GM12873 (cell line): ENCODE measurements around the gene OPTC.

ENCODE experiments used
- CTCF ChIP-seq: IDR thresholded peaks from 2 replicates; pipeline ENCODE4 v1.5.1; 2012; ENCODE audit warnings: low read depth, mild to moderate bottlenecking, moderate library complexity, low read length, control low read depth; ENCODE audit not compliant: insufficient read depth; ENCODE audit errors: missing control alignments

The OPTC gene

GRCh38 chr1:203476216-203476814 is 17.6 kb upstream of the OPTC start:
- TF ChIP-seq CTCF, result no peak

- no peak for TF ChIP-seq CTCF
These were observed 16.2 kb upstream of the OPTC start for GRCh38 chr1:203477748-203478147.

- no peak for TF ChIP-seq CTCF
These were observed 15.7 kb upstream of the OPTC start for GRCh38 chr1:203478231-203478630.

- no peak for TF ChIP-seq CTCF
These were observed 15.0 kb upstream of the OPTC start for GRCh38 chr1:203478986-203479385.

- TF ChIP-seq CTCF, result no peak
These were observed 14.3 kb upstream of the OPTC start for GRCh38 chr1:203479646-203480045.

GRCh38 chr1:203480084-203480483 is 13.9 kb upstream of the OPTC start:
- TF ChIP-seq CTCF, result no peak

GRCh38 chr1:203480525-203481084 is 13.3 kb upstream of the OPTC start:
- no peak for TF ChIP-seq CTCF

GRCh38 chr1:203481196-203481595 is 12.8 kb upstream of the OPTC start:
- no peak for TF ChIP-seq CTCF
